HepG2 (cell line): Measurements from ENCODE around the gene MPC2. TPM values are rescaled to one million over a fixed set of nuclear protein-coding genes. Genes with fewer than 3 reads are reported as not detected.

Source experiments
- ASH2L ChIP-seq: fragments of 300-600, 200-600 bp; sonication (generic); IDR thresholded peaks from 2 replicates; pipeline ENCODE4 v1.7.0; 2017; ENCODE audit warnings: low read depth, mild to moderate bottlenecking, moderate library complexity, mixed read lengths, low read length; ENCODE audit not compliant: insufficient read length
- ATF1 ChIP-seq: IDR thresholded peaks from 2 replicates; pipeline ENCODE4 v1.6.1; 2016; ENCODE audit warnings: mild to moderate bottlenecking, control low read depth
- EED ChIP-seq: sonication (generic); formaldehyde crosslinking; IDR thresholded peaks from 2 replicates; pipeline ENCODE4 v1.5.0; 2020; ENCODE audit warnings: mild to moderate bottlenecking, missing genetic modification reagents
- ESRRA ChIP-seq: sonication (generic); formaldehyde crosslinking; IDR thresholded peaks from 2 replicates; pipeline ENCODE4 v1.5.1; 2020; ENCODE audit warnings: mild to moderate bottlenecking, low read depth, missing genetic modification reagents
- ETV6 ChIP-seq: sonication (generic); formaldehyde crosslinking; conservative IDR thresholded peaks from 2 replicates; pipeline ENCODE4 v1.4.0; 2020; ENCODE audit warnings: missing genetic modification reagents
- FLYWCH1 ChIP-seq: sonication (generic); formaldehyde crosslinking; IDR thresholded peaks from 2 replicates; pipeline ENCODE4 v1.8.1; 2023; ENCODE audit warnings: mild to moderate bottlenecking, missing genetic modification reagents
- GATA4 ChIP-seq: sonication (generic); IDR thresholded peaks from 2 replicates; pipeline ENCODE4 v1.6.1; 2016; ENCODE audit warnings: antibody characterized with exemption, low read depth, borderline replicate concordance
- KDM5B ChIP-seq: sonication (generic); formaldehyde crosslinking; IDR thresholded peaks from 2 replicates; pipeline ENCODE4 v1.4.0; 2020; ENCODE audit warnings: missing genetic modification reagents, mild to moderate bottlenecking, borderline replicate concordance
- NR2F1 ChIP-seq, 2 experiments: fragments of 450-650 bp in 1 of 2; formaldehyde crosslinking in 1 of 2; IDR thresholded peaks; 2 replicates each; pipeline versions ENCODE4 v1.5.0 to v1.6.1; 2016 to 2020; ENCODE audit warnings: mild to moderate bottlenecking in 1 of 2, missing compliant biosample characterization in 1 of 2, missing genetic modification reagents in 1 of 2, moderate library complexity in 1 of 2
- POLR2AphosphoS5 ChIP-seq: IDR thresholded peaks from 2 replicates; pipeline ENCODE4 v1.6.1; 2012; ENCODE audit warnings: low read depth, low read length
- REXO4 ChIP-seq: sonication (generic); formaldehyde crosslinking; IDR thresholded peaks from 2 replicates; pipeline ENCODE4 v1.8.0; 2022; ENCODE audit warnings: missing genetic modification reagents, mild to moderate bottlenecking, borderline replicate concordance
- RFXANK ChIP-seq: IDR thresholded peaks from 2 replicates; pipeline ENCODE4 v1.6.1; 2016
- SRSF4 ChIP-seq: fragments of 200-400 bp; formaldehyde crosslinking; IDR thresholded peaks from one replicate; pipeline ENCODE4 v1.6.1; 2018; ENCODE audit warnings: mild to moderate bottlenecking, low read depth, low read length, moderate library complexity; ENCODE audit not compliant: poor library complexity, severe bottlenecking
- TP53 ChIP-seq: sonication (generic); formaldehyde crosslinking; conservative IDR thresholded peaks from 2 replicates; pipeline ENCODE4 v1.4.0; 2020; ENCODE audit warnings: missing genetic modification reagents
- TRIM24 ChIP-seq: sonication (generic); formaldehyde crosslinking; IDR thresholded peaks from 2 replicates; pipeline ENCODE4 v1.8.0; 2022; ENCODE audit warnings: mild to moderate bottlenecking, missing genetic modification reagents
- ZC3H13 ChIP-seq: sonication (generic); formaldehyde crosslinking; IDR thresholded peaks from 2 replicates; pipeline ENCODE4 v1.8.1; 2023; ENCODE audit warnings: mild to moderate bottlenecking, missing genetic modification reagents, moderate library complexity
- ZIK1 ChIP-seq: sonication (generic); formaldehyde crosslinking; IDR thresholded peaks from 2 replicates; pipeline ENCODE4 v1.5.0; 2020; ENCODE audit warnings: mild to moderate bottlenecking, low read depth, missing genetic modification reagents, borderline replicate concordance
- ZMYM2 ChIP-seq: sonication (generic); formaldehyde crosslinking; IDR thresholded peaks from 2 replicates; pipeline ENCODE4 v1.8.0; 2022; ENCODE audit warnings: mild to moderate bottlenecking, missing genetic modification reagents
- ZNF614 ChIP-seq: IDR thresholded peaks from 2 replicates; pipeline ENCODE4 v1.6.1; 2018; ENCODE audit warnings: missing biosample characterization, missing genetic modification reagents, inconsistent platforms, borderline replicate concordance
- ZNF704 ChIP-seq: sonication (generic); formaldehyde crosslinking; IDR thresholded peaks from 2 replicates; pipeline ENCODE4 v1.8.1; 2023; ENCODE audit warnings: mild to moderate bottlenecking, inconsistent platforms, moderate library complexity, missing genetic modification reagents, borderline replicate concordance
- ZNF709 ChIP-seq: sonication (generic); formaldehyde crosslinking; IDR thresholded peaks from 2 replicates; pipeline ENCODE4 v1.5.0; 2020; ENCODE audit warnings: mild to moderate bottlenecking, missing genetic modification reagents
- ZNF724P ChIP-seq: sonication (generic); formaldehyde crosslinking; IDR thresholded peaks from 2 replicates; pipeline ENCODE4 v1.8.0; 2022; ENCODE audit warnings: missing genetic modification reagents, borderline replicate concordance
- polyA plus RNA-seq, 8 experiments: library from polyadenylated mRNA; depleted of rRNA in 3 of 8; stranded (reverse) in 7 of 8; unstranded in 1 of 8; fragments of >200 nt; fragmentation: Illumina TruSeq in 4 of 8; extraction: Trizol in 4 of 8; gene quantifications; 2 replicates each; pipeline versions ENCODE4 v1.2.1 to v1.2.3, GENCODE V29; 2011 to 2016; ENCODE audit warnings: low read depth in 4 of 8, missing spikeins in 1 of 8, mixed read lengths in 1 of 8; ENCODE audit not compliant: insufficient read depth in 1 of 8
- total RNA-seq, 5 experiments: library from RNA; depleted of rRNA; stranded (reverse); fragments of >200 nt; fragmentation: Illumina TruSeq; extraction: Trizol; gene quantifications; 2 replicates each; pipeline ENCODE4 v1.2.3, GENCODE V29; 2016; ENCODE audit warnings: low read depth in 1 of 5
- TF ChIP-seq, protein P1 (sequence below): sonication (generic); IDR thresholded peaks from 2 replicates; pipeline ENCODE4 v1.6.1; 2016; ENCODE audit warnings: low read depth, borderline replicate concordance
- TF ChIP-seq, protein P2 (sequence below): sonication (generic); formaldehyde crosslinking; conservative IDR thresholded peaks from 2 replicates; pipeline ENCODE4 v1.4.0; 2020; ENCODE audit warnings: missing genetic modification reagents
- TF ChIP-seq, protein P3 (sequence below): sonication (generic); formaldehyde crosslinking; conservative IDR thresholded peaks from 2 replicates; pipeline ENCODE4 v1.4.0; 2020; ENCODE audit warnings: missing genetic modification reagents

The MPC2 gene
- total and polyA plus RNA-seq, 2 of the 13 experiments (the other 11 are each of a cell fraction or from before 2014, with no cell fraction given): 38.8 to 136 TPM

DNA sequence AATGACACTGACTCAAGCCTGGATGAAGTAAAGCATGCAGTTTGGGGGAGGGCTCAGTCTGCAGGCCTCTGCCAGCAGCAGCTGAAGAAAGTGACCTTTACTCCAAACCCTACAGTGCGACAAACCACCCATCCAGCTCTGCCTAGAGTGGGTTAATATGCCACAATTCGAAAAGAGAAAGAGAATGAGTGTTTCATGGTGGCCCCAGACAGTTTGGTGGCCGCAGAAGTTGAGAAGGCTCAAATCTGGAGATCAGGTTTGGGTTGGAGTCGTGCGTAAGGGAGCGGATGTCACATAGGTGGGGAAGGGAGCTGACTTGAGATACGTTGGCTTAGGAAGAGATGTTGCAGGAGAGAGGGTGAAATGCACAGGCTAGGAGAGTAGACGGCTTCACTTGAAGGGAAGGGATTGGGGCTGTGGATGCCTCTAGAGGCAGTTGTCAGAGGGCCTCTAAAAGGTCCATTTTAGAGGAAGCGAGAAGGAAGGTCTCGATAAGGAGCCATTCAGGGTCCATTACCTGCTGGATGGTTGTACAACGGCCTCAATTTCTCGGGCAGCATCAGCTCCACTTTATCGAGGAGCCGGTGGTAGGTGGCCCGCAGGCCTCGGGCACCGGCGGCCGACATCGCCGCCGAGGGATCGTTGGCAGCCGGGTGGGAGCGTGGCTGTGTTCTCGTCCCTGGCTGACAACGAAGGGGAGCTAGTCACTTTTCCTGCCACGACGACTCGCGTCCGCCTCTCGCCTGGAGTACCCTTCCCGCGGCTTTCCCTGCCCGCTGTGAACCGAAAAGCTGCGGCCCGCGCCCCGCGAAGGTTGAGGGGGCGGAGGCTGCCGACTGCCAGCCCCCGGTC lies 1.4 kb downstream of the MPC2 start (continued):
- peak; percentile 33 for TF ChIP-seq ASH2L
- no peak for TF ChIP-seq SRSF4
- TF ChIP-seq ZMYM2 (CRISPR knock-in tag): no peak
- peak; percentile 74 for TF ChIP-seq ZNF709 (CRISPR knock-in tag)
- TF ChIP-seq REXO4: 0 out of 2 replicates have a peak, but pooled peaks have one; percentile 53
- 0 out of 2 replicates have a peak, but pooled peaks have one; percentile 78 for TF ChIP-seq EED (CRISPR knock-in tag)
- TF ChIP-seq TRIM24 (CRISPR knock-in tag): no peak
- TF ChIP-seq POLR2AphosphoS5: peak; percentile 68; the same call in 1 of the 2 replicates
- TF ChIP-seq ZIK1: peak; percentile 65; the same call in 1 of the 2 replicates
- TF ChIP-seq, protein P1, sequence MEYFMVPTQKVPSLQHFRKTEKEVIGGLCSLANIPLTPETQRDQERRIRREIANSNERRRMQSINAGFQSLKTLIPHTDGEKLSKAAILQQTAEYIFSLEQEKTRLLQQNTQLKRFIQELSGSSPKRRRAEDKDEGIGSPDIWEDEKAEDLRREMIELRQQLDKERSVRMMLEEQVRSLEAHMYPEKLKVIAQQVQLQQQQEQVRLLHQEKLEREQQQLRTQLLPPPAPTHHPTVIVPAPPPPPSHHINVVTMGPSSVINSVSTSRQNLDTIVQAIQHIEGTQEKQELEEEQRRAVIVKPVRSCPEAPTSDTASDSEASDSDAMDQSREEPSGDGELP: peak; percentile 61
- peak; percentile 73 for TF ChIP-seq ESRRA
- no peak for TF ChIP-seq TP53 (CRISPR knock-in tag)
- 0 out of 4 replicates have a peak, but pooled peaks of 1 of the 2 experiments have one; percentile 2 for TF ChIP-seq NR2F1 (CRISPR knock-in tag; IDR thresholded peaks at IDR 0.05)
- no peak; the same call in 1 of the 2 replicates for TF ChIP-seq ZNF614
- no peak for TF ChIP-seq ATF1 (CRISPR knock-in tag)
- 0 out of 2 replicates have a peak, but pooled peaks have one; percentile 68 for TF ChIP-seq KDM5B
- TF ChIP-seq, protein P2, sequence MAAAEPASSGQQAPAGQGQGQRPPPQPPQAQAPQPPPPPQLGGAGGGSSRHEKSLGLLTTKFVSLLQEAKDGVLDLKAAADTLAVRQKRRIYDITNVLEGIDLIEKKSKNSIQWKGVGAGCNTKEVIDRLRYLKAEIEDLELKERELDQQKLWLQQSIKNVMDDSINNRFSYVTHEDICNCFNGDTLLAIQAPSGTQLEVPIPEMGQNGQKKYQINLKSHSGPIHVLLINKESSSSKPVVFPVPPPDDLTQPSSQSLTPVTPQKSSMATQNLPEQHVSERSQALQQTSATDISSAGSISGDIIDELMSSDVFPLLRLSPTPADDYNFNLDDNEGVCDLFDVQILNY (CRISPR knock-in tag): peak; percentile 55; the same call in 1 of the 2 replicates
- TF ChIP-seq, protein P3, sequence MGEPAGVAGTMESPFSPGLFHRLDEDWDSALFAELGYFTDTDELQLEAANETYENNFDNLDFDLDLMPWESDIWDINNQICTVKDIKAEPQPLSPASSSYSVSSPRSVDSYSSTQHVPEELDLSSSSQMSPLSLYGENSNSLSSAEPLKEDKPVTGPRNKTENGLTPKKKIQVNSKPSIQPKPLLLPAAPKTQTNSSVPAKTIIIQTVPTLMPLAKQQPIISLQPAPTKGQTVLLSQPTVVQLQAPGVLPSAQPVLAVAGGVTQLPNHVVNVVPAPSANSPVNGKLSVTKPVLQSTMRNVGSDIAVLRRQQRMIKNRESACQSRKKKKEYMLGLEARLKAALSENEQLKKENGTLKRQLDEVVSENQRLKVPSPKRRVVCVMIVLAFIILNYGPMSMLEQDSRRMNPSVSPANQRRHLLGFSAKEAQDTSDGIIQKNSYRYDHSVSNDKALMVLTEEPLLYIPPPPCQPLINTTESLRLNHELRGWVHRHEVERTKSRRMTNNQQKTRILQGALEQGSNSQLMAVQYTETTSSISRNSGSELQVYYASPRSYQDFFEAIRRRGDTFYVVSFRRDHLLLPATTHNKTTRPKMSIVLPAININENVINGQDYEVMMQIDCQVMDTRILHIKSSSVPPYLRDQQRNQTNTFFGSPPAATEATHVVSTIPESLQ (CRISPR knock-in tag): no peak
- no peak for TF ChIP-seq RFXANK (CRISPR knock-in tag)
- peak; percentile 31; the same call in 1 of the 2 replicates for TF ChIP-seq GATA4
- 0 out of 2 replicates have a peak, but pooled peaks have one; percentile 52 for TF ChIP-seq FLYWCH1 (CRISPR knock-in tag)
- TF ChIP-seq ZNF704 (CRISPR knock-in tag): no peak
- TF ChIP-seq ETV6 (CRISPR knock-in tag): no peak
- peak; percentile 15; the same call in 1 of the 2 replicates for TF ChIP-seq ZC3H13 (CRISPR knock-in tag)
- TF ChIP-seq ZNF724P (CRISPR knock-in tag): no peak
